Common myeloid progenitor, CD34-positive (primary cell): ENCODE measurements around the gene CARD14.

ENCODE experiments used
- CTCF ChIA-PET: fragments of 350-600 bp; sonication (Branson Sonifier 250); formaldehyde crosslinking; loops from one replicate; lab custom pipeline; 2021; ENCODE audit warnings: antibody characterized with exemption; lab: Charles Lee
- POLR2A ChIA-PET: fragments of 350-600 bp; sonication (Branson Sonifier 250); formaldehyde crosslinking; loops from one replicate; lab custom pipeline; 2021; ENCODE audit warnings: antibody characterized with exemption; lab: Charles Lee
- DNase-seq, 3 donors: peaks; one replicate each; pipeline versions ENCODE4 v3.0.0 to v3.0.0-alpha.2; 2013
- H3K27ac ChIP-seq, 2 experiments: 1 replicate in 1 of 2; 2 replicates in 1 of 2; pipeline ENCODE4 v1.7.0; 2013; ENCODE audit warnings: inconsistent platforms in 2 of 2, low read length in 2 of 2, mild to moderate bottlenecking in 2 of 2, low read depth in 1 of 2, moderate library complexity in 1 of 2; ENCODE audit not compliant: severe bottlenecking in 2 of 2, insufficient read depth in 1 of 2, poor library complexity in 1 of 2
- H3K27me3 ChIP-seq, 5 experiments: replicated peaks in 2 of 5; 1 replicate in 3 of 5; 2 replicates in 2 of 5; pipeline versions ENCODE4 v1.6.1 to v1.7.0; 2013; ENCODE audit warnings: low read length in 4 of 5, mild to moderate bottlenecking in 2 of 5, moderate library complexity in 2 of 5, inconsistent platforms in 1 of 5; ENCODE audit not compliant: insufficient read depth in 5 of 5, control insufficient read depth in 4 of 5
- H3K36me3 ChIP-seq, 4 experiments: 1 replicate in 2 of 4; 2 replicates in 2 of 4; pipeline versions ENCODE4 v1.6.1 to v1.7.0; 2013; ENCODE audit warnings: low read length in 3 of 4, control low read depth in 1 of 4, mild to moderate bottlenecking in 1 of 4; ENCODE audit not compliant: control insufficient read depth in 4 of 4, insufficient read depth in 4 of 4
- H3K4me1 ChIP-seq, 4 experiments: 1 replicate in 3 of 4; 2 replicates in 1 of 4; pipeline versions ENCODE4 v1.6.1 to v1.7.1; 2013; ENCODE audit warnings: low read length in 3 of 4, mild to moderate bottlenecking in 3 of 4, control low read depth in 1 of 4, inconsistent platforms in 1 of 4, moderate library complexity in 1 of 4; ENCODE audit not compliant: control insufficient read depth in 4 of 4, insufficient read depth in 4 of 4; ENCODE audit errors: control extremely low read depth in 1 of 4
- H3K4me3 ChIP-seq, 7 experiments: 1 replicate in 4 of 7; 2 replicates in 3 of 7; pipeline versions ENCODE4 v1.5.1 to v1.7.0; 2013; ENCODE audit warnings: mild to moderate bottlenecking in 7 of 7, low read length in 6 of 7, moderate library complexity in 6 of 7, inconsistent platforms in 2 of 7, low read depth in 2 of 7, control low read depth in 1 of 7; ENCODE audit not compliant: insufficient read depth in 4 of 7, control insufficient read depth in 1 of 7; ENCODE audit errors: extremely low read depth in 1 of 7
- H3K9me3 ChIP-seq, 5 experiments: 1 replicate in 4 of 5; 2 replicates in 1 of 5; pipeline versions ENCODE4 v1.6.1 to v1.7.1; 2013; ENCODE audit warnings: low read length in 4 of 5, mild to moderate bottlenecking in 2 of 5, inconsistent platforms in 1 of 5, low read depth in 1 of 5, moderate library complexity in 1 of 5; ENCODE audit not compliant: control insufficient read depth in 4 of 5, insufficient read depth in 2 of 5; ENCODE audit errors: control extremely low read depth in 1 of 5
- WGBS: methylation state at CpG from one replicate; pipeline ENCODE4 v1.1.5; 2013; ENCODE audit not compliant: insufficient coverage; 5-methylcytosine and 5-hydroxymethylcytosine counted together

The CARD14 gene

DNA sequence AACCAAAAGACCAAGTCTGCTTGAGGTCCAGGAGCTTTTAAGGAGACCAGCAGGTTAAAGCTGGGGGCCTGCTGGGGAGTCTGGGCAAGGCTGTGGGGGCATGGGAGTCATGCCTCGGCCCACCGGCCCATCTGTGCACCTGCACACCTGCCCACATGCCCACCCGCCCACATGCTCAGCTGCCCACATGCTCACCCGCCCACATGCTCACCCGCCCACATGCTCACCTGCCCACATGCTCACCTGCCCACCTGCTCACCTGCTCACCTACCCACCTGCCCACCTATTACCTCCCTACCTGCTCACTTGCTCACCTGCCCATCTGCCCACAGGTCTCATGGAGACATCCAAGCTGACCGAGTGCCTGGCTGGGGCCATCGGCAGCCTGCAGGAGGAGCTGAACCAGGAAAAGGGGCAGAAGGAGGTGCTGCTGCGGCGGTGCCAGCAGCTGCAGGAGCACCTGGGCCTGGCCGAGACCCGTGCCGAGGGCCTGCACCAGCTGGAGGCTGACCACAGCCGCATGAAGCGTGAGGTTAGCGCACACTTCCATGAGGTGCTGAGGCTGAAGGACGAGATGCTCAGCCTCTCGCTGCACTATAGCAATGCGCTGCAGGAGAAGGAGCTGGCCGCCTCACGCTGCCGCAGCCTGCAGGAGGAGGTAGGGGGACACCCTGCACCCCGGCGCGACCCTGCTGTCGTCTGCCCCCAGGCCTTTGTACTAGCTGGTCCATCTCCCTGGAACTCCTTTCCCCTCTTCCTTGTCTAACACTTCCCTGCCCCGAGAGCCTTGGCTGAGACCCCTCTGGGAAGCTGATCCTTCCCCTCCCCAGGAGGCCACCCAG lies 14.0 kb downstream of the CARD14 start:
- WGBS, result 97% methylated on average over 17 of the region's 26 CpGs
- H3K36me3 ChIP-seq, result no peaks in the 10 kb centered on the region
- CTCF ChIA-PET, result interaction anchor here (1.6 kb wide), 1 partner anchor 11 kb away, joined by 6 read pairs; no protein-coding TSS in a partner anchor
- DNase-seq, result no peak
- H3K27me3 ChIP-seq, result peaks cover 0 to 10% (median 0%) of the 10 kb centered on the region in 5 experiments
- POLR2A ChIA-PET, result no interaction called here
- no peaks in the 10 kb centered on the region for H3K9me3 ChIP-seq
- H3K4me1 ChIP-seq, result no peaks in the 10 kb centered on the region
- no peak overlapping the region for H3K27ac ChIP-seq
- no peak overlapping the region for H3K4me3 ChIP-seq

DNA sequence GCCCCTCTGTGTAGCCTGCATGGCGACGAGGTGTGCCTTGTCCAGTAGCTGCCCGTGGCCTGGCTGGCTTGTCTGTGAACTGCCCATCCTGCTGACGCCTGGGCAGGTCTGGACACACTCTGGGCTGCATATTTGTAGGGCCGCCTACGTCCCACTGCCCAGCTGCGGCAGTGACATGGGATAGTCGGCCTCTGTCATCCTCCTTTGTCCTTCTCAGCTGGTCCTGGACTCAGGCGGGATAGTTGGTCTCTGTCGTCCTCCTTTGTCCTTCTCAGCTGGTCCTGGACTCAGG lies 14.5 kb downstream of the CARD14 start:
- no peak for DNase-seq
- H3K4me1 ChIP-seq, result no peaks in the 10 kb centered on the region
- WGBS, result 95% methylated on average over 7 of the region's 10 CpGs
- no peaks in the 10 kb centered on the region for H3K9me3 ChIP-seq
- no peak overlapping the region for H3K27ac ChIP-seq
- no peak overlapping the region for H3K4me3 ChIP-seq
- CTCF ChIA-PET, result interaction anchor here (1.6 kb wide), 1 partner anchor 11 kb away, joined by 6 read pairs; no protein-coding TSS in a partner anchor
- POLR2A ChIA-PET, result no interaction called here
- H3K27me3 ChIP-seq, result peaks cover 0 to 9% (median 0%) of the 10 kb centered on the region in 5 experiments
- H3K36me3 ChIP-seq, result no peaks in the 10 kb centered on the region

GRCh38 chr17:80185968-80186367 lies 16.1 kb downstream of the CARD14 start:
- no peak overlapping the region for H3K27ac ChIP-seq
- no peaks in the 10 kb centered on the region for H3K27me3 ChIP-seq
- H3K36me3 ChIP-seq, result no peaks in the 10 kb centered on the region
- DNase-seq, result no peak
- ChIA-PET CTCF (interaction anchor here (1.0 kb wide), 1 partner anchor 9 kb away, joined by 3 read pairs; no protein-coding TSS in a partner anchor), POLR2A (interaction anchor here (0.7 kb wide), 1 partner anchor 471 kb away, joined by 3 read pairs; no protein-coding TSS in a partner anchor)
- no peaks in the 10 kb centered on the region for H3K4me1 ChIP-seq
- WGBS, result 98% methylated on average over 9 of the region's 9 CpGs
- H3K4me3 ChIP-seq, result no peak overlapping the region
- H3K9me3 ChIP-seq, result no peaks in the 10 kb centered on the region

GRCh38 chr17:80187090-80187489 lies 17.3 kb downstream of the CARD14 start:
- no peaks in the 10 kb centered on the region for H3K36me3 ChIP-seq
- H3K4me3 ChIP-seq, result no peak overlapping the region
- peaks cover 0 to 3% (median 0%) of the 10 kb centered on the region in 5 experiments for H3K27me3 ChIP-seq
- H3K4me1 ChIP-seq, result peaks cover 0 to 7% (median 2%) of the 10 kb centered on the region in 4 experiments
- H3K9me3 ChIP-seq, result no peaks in the 10 kb centered on the region
- DNase-seq, result no peak
- no peak overlapping the region for H3K27ac ChIP-seq
- WGBS, result 98% methylated on average over 15 of the region's 16 CpGs
- ChIA-PET POLR2A (no interaction called here), CTCF (interaction anchor here (0.8 to 1.0 kb wide), 2 partner anchors 8 to 12 kb away, joined by 3 read pairs; no protein-coding TSS in a partner anchor)

GRCh38 chr17:80187515-80187941 lies 17.7 kb downstream of the CARD14 start:
- Histone ChIP-seq H3K4me1 (peaks cover 0 to 9% (median 2%) of the 10 kb centered on the region in 4 experiments), H3K27me3 (peaks cover 0 to 6% (median 0%) of the 10 kb centered on the region in 5 experiments), H3K36me3 (no peaks in the 10 kb centered on the region), H3K27ac (no peak overlapping the region), H3K9me3 (no peaks in the 10 kb centered on the region), H3K4me3 (no peak overlapping the region)
- ChIA-PET CTCF (interaction anchor here (0.8 kb wide), 1 partner anchor 11 kb away, joined by 3 read pairs; no protein-coding TSS in a partner anchor), POLR2A (no interaction called here)
- 100% methylated on average over 4 of the region's 18 CpGs for WGBS
- no peak for DNase-seq

GRCh38 chr17:80189611-80190010 lies 19.8 kb downstream of the CARD14 start:
- no peak overlapping the region for H3K4me3 ChIP-seq
- DNase-seq, result no peak
- CTCF ChIA-PET, result interaction anchor here (1.1 kb wide), 1 partner anchor 13 kb away, joined by 3 read pairs; no protein-coding TSS in a partner anchor
- peaks cover 0 to 9% (median 2%) of the 10 kb centered on the region in 4 experiments for H3K4me1 ChIP-seq
- WGBS, result 95% methylated on average over 12 of the region's 23 CpGs
- no peaks in the 10 kb centered on the region for H3K9me3 ChIP-seq
- peaks cover 0 to 8% (median 3%) of the 10 kb centered on the region in 5 experiments for H3K27me3 ChIP-seq
- H3K27ac ChIP-seq, result no peak overlapping the region
- POLR2A ChIA-PET, result no interaction called here
- H3K36me3 ChIP-seq, result no peaks in the 10 kb centered on the region

GRCh38 chr17:80190716-80191115 lies 20.9 kb downstream of the CARD14 start:
- POLR2A ChIA-PET, result interaction anchor here (0.5 kb wide), 1 partner anchor 1763 kb away, joined by 3 read pairs; no protein-coding TSS in a partner anchor

More at GRCh38 chr17:80190716-80191115, 20.9 kb downstream of the CARD14 start:
- Histone ChIP-seq H3K27me3 (peaks cover 0 to 9% (median 3%) of the 10 kb centered on the region in 5 experiments), H3K4me3 (no peak overlapping the region), H3K36me3 (no peaks in the 10 kb centered on the region), H3K9me3 (no peaks in the 10 kb centered on the region), H3K4me1 (peaks cover 0 to 9% (median 2%) of the 10 kb centered on the region in 4 experiments), H3K27ac (no peak overlapping the region)
- WGBS, result 96% methylated on average over 10 of the region's 10 CpGs
- no peak for DNase-seq
- CTCF ChIA-PET, result interaction anchor here (1.0 to 1.3 kb wide), 3 partner anchors 12 to 171 kb away, joined by 3 to 4 read pairs (median 3); no protein-coding TSS in a partner anchor
